HL-60 (cell line): ENCODE measurements around the gene COTL1.

Source experiments
- GABPA ChIP-seq: IDR thresholded peaks from 2 replicates; pipeline ENCODE4 v1.6.1; 2012; ENCODE audit warnings: low read depth
- POLR2AphosphoS5 ChIP-seq: IDR thresholded peaks from 2 replicates; pipeline ENCODE4 v1.6.1; 2012; ENCODE audit warnings: low read depth
- SPI1 ChIP-seq: IDR thresholded peaks from 2 replicates; pipeline ENCODE4 v1.6.1; 2012; ENCODE audit warnings: low read depth, mild to moderate bottlenecking, borderline replicate concordance
- TF ChIP-seq, protein P1 (sequence below): IDR thresholded peaks from one replicate; pipeline ENCODE4 v1.5.1; 2011; ENCODE audit warnings: low read length, control low read depth, inconsistent platforms; ENCODE audit not compliant: insufficient read depth
- TF ChIP-seq, protein P2 (sequence below): IDR thresholded peaks from 2 replicates; pipeline ENCODE4 v1.6.1; 2012; ENCODE audit warnings: low read depth; ENCODE audit not compliant: insufficient replicate concordance

DNA sequence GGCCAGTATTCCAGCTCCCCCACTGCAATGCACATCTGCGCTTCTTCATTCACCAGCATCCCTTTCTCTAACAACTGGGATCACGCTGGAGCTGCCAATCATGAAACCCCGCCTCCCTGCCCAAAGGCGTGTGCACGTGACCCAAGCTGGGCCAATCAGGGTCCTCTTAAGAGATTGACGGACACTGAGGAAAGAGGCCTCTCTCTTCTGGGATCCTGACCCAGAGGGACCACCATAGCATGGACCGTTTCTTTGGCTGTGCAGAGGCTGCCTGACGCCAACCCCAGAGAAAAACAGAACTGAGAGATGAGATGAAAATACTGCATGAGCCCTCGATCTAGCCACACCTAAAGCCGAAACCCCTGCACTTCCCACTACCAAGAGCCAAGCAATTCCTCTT is 32.0 kb downstream of the COTL1 start:
- TF ChIP-seq POLR2AphosphoS5, result no peak
- TF ChIP-seq, protein P1, sequence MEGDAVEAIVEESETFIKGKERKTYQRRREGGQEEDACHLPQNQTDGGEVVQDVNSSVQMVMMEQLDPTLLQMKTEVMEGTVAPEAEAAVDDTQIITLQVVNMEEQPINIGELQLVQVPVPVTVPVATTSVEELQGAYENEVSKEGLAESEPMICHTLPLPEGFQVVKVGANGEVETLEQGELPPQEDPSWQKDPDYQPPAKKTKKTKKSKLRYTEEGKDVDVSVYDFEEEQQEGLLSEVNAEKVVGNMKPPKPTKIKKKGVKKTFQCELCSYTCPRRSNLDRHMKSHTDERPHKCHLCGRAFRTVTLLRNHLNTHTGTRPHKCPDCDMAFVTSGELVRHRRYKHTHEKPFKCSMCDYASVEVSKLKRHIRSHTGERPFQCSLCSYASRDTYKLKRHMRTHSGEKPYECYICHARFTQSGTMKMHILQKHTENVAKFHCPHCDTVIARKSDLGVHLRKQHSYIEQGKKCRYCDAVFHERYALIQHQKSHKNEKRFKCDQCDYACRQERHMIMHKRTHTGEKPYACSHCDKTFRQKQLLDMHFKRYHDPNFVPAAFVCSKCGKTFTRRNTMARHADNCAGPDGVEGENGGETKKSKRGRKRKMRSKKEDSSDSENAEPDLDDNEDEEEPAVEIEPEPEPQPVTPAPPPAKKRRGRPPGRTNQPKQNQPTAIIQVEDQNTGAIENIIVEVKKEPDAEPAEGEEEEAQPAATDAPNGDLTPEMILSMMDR, result no peak
- TF ChIP-seq, protein P2, sequence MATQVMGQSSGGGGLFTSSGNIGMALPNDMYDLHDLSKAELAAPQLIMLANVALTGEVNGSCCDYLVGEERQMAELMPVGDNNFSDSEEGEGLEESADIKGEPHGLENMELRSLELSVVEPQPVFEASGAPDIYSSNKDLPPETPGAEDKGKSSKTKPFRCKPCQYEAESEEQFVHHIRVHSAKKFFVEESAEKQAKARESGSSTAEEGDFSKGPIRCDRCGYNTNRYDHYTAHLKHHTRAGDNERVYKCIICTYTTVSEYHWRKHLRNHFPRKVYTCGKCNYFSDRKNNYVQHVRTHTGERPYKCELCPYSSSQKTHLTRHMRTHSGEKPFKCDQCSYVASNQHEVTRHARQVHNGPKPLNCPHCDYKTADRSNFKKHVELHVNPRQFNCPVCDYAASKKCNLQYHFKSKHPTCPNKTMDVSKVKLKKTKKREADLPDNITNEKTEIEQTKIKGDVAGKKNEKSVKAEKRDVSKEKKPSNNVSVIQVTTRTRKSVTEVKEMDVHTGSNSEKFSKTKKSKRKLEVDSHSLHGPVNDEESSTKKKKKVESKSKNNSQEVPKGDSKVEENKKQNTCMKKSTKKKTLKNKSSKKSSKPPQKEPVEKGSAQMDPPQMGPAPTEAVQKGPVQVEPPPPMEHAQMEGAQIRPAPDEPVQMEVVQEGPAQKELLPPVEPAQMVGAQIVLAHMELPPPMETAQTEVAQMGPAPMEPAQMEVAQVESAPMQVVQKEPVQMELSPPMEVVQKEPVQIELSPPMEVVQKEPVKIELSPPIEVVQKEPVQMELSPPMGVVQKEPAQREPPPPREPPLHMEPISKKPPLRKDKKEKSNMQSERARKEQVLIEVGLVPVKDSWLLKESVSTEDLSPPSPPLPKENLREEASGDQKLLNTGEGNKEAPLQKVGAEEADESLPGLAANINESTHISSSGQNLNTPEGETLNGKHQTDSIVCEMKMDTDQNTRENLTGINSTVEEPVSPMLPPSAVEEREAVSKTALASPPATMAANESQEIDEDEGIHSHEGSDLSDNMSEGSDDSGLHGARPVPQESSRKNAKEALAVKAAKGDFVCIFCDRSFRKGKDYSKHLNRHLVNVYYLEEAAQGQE, result no peak
- peak; percentile 7; the same call in 1 of the 2 replicates for TF ChIP-seq SPI1
- TF ChIP-seq GABPA, result no peak
